Fibroblast of skin of scalp (primary cell): ENCODE results near the gene PODNL1.

Experiments
- DNase-seq: peaks from one replicate; pipeline ENCODE4 v3.0.0-alpha.2; 2013

PODNL1 gene

GRCh38 chr19:13887517-13887916, 50.7 kb downstream of the PODNL1 start:
- DNase-seq = no peak

DNA sequence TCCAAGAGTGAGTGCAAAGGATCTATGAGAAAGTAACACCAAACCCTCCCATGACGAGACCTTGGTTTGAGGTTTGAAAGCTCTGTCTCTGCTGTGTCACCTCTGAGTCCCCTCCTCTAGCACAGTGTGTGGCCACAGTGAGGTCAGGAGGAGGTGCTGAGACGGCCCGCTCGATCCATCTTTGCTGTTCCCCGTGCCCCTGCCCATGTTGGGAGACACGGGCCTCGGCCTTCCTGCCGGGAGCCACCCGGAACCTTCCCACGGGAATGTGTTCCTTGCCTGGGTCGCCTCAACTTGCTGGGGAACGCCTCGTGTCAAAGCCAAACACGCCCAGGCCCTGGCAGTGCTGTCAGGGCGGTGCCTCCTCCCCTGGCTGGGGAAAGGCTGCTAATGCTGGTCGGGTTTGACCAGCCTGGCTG, 51.2 kb downstream of the PODNL1 start:
- no peak for DNase-seq

GRCh38 chr19:13885826-13886365, 52.3 kb downstream of the PODNL1 start:
- no peak for DNase-seq

DNA sequence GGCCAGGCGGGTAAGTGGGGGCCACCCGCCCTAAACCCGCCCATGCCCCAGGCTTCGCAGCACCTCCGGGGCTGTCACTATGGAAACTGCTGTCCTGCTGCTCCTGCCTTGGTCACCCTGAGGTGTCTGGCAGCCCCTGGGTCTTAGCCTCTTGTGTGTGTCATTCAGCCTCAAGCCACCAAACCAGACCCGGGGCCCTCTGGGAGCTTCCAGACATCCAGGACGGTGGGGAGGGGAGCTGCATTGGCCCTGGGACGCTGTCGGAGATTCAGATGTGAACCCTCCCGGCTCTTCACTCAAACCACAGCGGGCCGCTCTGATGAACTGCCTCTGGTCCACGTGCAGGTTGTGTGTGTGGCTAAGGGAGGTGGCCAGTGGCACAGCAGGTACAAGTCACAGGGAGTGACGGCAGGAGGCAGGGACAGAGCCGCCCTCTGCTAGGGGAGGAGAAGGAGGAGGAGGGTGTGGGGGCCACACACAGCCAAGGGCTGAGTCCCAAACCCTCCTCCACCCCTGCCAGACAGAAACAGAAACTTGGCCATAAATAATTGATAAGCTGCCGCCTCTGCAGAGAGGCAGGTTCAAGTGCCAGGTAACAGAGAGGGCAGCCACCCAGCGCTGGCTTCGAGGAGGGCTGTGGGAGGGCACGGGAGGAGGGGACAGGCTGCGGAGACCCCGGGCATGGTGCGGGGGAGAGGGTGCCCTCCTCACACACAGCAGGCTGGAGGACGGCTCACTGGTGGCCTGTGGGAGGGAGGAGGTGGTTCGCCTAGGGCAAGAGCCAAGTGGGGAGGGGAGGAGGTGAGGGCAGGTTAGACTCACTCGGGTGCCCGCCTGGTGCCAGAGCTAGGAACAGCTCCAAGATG, 53.3 kb downstream of the PODNL1 start:
- no peak for DNase-seq

- DNase-seq = no peak
Measured at GRCh38 chr19:13883516-13884064, 54.6 kb downstream of the PODNL1 start.

DNA sequence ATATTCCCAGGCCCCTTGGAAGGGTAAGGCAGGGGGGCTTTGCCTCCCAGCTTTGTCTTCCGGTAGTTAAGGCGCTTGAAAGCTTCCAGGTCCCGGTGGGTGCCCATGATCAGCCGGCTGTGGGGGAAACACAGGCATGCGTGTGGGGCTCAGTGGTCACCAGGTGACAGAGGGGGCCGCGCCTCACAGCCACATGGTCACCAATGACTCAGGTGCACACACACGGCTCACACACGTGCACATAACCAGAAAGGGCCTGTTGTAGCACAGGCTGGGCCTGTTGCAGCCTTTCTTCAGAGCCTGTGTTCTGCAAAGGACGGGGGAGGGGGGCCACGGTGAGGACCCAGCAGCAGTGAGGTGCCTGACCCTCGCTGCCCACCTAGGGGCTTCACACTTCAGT, 55.4 kb downstream of the PODNL1 start:
- DNase-seq = no peak

DNA sequence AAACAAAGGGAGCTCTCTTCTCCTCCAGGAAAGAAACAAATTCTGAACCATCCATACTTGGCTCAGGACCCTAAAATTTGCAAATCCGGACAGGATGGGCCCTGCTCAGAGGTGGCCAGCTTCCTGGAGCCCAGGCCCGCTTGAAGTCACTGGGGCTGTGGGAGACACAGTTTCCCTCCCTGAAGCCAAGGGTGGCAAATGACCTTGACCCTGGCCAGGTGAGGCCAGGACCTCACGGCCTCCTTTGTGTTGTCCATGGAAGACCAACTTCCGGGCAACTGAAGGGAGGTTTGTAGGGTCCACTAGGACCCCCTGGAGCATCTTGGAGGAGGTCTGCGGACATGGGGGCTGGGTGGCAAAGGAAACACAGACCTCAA, 55.8 kb downstream of the PODNL1 start:
- no peak for DNase-seq

DNA sequence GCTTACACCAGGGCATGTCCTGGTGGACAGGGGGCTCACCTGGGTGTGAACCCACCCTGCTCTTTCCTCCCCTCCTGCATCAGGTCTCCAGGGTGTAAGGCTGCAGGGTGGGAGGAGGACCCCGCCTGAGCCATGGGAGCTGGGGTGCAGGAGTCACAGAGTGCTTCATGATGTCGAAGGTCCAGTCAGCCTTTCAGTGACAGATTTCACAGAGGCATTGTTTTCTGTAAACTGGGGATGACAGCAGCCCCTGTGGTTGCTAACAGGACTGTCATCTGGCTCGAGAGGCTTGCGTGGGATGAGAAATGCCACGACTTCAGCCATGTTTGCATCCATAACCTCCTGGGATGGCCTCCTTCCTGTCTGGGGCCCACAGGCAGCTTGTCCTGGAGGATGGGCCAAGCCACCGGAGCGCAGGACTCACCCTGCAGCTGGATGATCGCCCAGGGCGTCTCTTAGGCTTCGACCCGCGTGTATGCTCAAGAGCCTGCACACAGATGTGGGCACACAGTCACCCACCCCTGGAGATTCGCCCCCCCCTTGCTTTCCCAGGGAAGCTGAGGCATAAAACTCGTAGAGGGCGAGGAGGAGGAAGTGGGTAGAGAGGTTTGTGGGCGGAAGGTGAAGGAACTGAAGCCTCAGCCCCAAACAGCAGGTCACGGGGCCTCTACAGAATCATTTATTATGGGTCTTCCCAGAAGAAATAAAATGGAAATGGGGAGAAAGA, 56.4 kb downstream of the PODNL1 start:
- peak; percentile 69 for DNase-seq

DNA sequence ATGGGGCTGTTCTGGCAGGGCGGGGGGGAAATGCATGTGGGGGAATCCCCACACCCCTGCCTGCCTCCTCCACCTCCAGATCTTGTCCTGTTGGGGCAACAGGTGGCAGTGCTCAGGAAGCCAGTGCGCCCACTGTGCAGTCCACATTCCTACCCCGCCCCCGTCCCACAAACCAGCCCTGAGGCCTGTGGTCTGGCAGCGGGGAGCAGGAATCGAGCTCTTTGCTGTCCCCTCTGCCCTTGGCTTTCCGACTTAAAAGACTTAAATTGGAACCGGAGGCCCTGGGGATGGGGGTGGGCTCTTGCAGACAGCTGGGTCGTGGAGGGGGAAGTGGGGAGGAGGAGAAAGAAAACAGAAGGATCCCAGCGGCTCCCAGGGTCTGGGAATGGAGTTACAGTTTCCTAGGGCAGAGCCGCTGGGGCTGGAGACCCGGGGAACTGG, 56.9 kb downstream of the PODNL1 start:
- DNase-seq = peak; percentile 47
